NK-92 treated with Interleukin-12 subunit alpha and Interleukin-12 subunit beta, amount 100 ng/mL, for 24 hours (cell line): Measurements from ENCODE around the gene ACBD4.

ENCODE experiments used
- DNase-seq: peaks from one replicate; lab custom pipeline; 2025; lab: John Stamatoyannopoulos, UW

Gene ACBD4

DNA sequence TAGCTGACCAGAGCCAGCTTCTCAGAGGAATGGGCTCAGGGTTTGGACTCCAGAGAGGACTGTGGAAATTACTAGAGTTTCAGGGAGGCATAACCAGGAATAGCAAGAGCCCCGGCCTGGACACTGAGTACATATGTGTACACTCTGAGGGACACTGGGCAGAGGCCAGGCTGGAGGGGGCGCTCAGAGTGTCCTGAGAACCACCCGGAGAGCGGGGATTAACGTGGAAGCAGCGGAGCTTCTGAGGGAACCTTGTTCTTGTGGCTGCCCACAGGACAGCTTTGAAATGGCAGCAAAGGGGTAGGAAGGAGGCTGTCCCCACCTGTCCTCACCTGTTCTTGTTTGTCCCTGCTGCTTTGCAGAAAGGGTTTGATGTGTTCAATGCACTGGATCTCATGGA lies 31.0 kb upstream of the ACBD4 start:
- no peak for DNase-seq

DNA sequence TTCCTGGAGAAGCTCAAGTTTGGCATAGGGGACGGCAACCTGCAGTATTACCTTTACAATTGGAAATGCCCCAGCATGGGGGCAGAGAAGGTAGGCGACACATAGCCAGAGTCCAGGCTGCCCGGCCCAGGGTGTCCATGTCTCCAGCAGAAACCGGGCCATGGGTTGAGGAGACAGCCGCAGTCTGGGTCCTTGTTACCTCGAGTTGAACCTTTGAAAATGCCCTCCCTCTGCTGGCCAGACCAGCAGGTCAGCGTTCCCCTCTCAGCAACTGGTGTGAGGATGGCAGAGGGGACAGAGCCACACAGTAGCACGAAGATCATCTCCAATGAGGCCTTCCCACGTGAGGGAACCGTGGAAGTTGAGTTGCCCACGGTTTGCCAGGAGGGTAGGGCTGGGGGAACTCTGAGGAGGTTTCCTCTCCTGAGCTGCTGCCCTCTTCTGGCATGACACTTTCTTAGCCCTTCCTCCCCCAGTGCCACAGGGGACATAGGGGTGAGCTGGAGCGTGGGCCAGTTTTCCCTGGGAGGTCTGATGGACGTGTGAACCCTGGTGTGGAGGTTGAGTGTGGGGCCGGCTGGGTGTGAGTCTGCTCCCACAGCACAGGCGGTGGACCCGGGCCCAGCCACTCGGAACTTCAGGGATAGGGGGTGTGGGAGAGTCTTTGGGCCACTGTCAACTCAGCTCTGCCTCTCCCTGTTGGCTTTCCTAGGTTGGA lies 30.4 kb upstream of the ACBD4 start:
- DNase-seq, result no peak

DNA sequence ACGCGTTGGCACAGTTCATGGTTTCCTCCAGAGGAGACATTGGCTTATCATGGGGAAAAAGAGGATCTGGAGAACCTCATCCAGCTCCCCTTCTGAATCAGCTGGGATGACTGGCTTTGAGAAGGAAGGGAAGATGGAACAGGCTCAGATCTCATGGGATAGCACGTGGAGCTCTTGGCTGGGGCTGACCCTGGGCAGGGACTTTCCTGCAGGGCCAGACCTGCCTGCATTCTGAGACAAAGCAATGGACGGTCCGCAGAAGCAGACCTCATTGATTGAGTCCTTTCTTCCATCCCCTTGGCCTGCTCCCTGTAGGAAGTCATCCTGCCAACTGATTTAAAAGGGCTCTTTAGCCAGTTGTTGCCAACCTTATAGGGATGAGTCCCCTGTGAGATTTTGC lies 29.4 kb upstream of the ACBD4 start:
- DNase-seq, result no peak

DNA sequence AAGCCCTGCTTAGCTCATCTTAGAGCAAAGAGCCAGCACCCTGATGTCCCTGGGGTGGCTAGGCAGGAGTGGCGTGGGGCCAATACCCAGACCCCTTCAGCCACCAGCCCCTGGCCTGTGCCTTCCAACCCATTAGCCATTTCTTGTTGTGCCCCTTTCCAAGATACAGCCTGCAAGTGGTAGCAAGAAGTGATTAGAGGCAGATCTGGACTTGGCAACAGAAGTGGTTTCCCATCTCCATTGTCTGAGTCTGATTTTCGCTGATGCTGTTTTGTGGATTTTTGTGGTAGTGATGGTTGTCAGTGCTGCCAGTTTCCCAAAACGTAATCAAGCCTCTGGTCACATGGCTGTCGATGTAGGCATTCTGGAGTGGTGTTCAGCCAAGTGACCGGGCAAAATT lies 28.9 kb upstream of the ACBD4 start:
- no peak for DNase-seq

DNA sequence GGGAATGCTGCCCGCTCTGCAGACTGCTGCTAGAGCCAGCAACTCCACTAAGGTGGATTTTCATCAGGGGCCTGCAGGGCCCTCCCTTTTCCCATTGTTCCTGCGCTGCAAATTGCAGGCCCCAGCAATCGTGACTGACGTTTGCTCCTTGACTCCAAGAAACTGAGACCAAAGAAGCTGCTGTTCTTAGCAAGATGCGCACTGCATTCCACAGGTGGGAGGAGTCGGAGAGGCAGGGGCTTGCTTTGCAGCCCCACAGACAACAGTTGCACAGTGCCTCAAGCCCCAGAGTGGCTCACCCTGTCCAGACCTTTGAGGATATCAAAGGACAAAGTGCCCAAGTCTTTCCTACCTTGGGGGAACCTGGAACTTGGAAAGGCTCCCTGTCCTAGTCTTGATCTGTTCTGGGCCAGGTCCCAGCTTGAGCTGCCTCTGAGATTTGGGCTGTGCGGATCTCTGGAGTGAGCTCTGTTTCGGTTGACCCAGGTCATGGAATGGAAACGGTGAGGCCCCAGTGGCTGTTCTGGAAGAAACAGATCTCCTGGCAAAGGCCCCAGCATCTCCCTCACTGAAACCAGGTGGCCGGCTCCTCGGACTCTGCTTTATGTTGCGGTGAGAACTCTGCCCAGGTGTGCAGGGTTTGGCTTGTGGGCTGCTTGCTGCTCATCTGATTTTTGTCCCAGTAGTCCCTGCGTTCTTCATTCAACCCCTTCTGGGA lies 28.0 kb upstream of the ACBD4 start:
- no peak for DNase-seq

DNA sequence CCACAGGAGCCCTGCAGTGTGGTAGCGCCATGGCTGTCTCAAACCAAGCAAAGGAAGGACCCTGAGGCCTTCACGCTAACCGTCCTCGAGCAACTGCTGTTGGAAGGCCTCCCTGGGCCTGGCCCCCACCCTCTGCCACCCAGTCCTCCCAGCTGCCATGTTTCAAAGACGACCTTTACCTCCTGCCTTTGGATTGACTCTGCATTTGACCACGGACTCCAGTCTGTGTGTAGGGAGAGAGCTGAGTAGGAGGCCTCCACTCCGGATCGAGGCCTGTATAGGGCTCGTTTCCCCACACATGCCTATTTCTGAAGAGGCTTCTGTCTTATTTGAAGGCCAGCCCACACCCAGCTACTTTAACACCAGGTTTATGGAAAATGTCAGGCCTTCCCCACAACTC lies 27.4 kb upstream of the ACBD4 start:
- no peak for DNase-seq

DNA sequence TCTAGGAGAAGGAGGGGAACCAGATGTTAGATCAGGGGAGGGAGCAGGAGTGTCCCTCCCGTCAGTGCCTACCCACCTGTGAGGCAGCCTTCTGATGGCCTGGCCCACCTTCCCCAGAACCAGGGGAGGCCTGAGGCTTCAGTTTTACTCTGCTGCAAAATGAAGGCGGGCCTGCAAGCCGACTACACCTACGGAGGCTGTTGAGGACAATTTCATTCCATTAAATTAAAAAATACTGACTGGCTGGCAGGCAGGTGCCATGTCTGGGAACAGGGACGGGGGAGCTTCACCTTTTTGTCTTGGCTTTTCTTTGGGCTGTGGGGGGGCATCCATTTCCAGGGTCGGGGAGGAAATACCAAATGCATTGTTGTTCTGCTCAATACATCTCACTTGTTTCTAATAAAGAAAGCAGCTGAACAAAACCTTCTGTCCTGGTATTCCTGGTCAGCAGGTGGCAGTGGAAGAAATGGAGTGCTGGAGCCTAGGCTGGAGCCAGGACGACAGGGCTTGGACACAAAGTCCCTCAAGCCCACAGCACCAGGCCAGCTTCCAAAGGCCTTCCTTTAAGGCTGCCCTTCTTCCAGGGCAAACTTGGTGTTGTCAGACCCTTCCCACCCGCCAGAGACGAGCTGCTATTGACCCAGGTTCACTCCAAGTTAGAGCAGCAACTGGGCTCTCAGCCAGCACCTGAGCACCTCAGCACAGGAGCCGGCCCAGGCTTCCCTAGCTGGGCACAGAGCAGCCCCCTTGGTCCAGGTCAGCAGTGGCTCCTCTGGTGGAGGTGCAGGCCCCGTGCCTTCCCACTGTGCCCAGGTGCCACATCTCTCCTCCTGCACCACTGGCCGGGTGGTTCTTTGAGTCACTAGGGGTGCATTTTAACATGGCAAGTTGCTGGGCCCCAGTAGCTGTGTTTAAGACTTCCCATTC lies 26.6 kb upstream of the ACBD4 start:
- DNase-seq, result no peak

DNA sequence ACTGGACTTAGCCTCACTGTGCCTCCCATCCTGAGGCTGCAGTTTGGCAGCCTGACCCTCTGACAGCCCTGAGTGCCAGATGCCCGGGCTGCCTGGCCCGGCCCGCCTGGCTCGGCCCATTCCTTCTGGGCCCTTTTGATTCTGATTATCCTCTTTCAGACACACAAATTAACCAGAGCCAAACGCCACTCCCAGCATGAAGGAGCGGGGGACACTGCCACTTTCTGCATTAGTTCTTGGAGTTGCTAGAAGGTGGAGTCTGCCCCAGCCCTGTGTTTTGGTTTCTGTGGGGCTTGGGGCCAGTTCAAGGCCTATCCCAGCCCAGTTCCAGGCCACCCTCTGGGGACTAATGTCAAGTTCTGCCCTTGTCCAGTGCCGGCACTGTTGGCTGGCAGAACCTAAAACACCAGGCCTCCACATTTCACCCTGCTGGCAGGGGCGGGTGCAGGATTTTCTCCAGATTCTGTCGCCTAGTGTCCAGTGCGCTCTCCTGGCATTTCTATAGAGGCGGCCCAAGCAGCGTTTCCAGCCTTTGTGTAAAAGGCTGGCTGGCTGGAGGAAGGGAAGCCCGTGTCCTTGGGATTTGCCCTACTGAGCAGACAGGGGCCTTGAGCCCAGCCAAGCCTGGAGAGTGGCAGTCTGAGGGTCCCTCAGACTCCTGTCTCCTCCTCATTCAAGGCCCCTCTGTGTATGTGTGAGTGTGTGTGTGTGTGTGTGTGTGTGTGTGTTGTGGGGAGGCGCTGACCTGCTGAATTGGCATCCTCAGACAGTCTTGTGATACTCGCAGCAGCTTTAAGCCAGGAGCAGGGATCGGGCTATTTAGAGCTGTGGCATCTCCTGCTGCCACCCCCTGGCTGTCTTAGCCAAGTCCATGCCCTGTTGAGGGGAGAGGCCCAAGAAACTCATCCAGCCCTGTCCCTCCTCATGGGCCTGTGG lies 24.5 kb upstream of the ACBD4 start:
- no peak for DNase-seq

DNA sequence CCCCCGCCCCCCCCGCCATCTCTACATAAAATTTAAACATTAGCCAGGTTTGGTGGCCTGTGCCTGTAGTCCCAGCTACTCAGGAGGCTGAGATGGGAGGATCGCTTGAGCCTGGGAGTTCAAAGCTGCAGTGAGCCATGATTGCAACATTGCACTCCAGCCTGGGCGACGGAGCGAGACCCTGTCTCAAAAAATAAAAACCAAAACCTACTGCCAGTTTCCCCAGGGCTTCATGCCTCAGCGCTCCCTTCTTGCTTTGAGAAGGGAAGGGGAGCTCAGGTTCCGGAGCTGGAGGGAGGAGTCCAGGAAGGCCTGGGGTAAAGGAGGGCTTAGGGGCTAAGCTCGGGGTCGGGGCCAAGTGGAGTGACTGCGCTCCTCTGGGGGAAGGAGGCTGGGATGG lies 23.6 kb upstream of the ACBD4 start:
- DNase-seq, result no peak

DNA sequence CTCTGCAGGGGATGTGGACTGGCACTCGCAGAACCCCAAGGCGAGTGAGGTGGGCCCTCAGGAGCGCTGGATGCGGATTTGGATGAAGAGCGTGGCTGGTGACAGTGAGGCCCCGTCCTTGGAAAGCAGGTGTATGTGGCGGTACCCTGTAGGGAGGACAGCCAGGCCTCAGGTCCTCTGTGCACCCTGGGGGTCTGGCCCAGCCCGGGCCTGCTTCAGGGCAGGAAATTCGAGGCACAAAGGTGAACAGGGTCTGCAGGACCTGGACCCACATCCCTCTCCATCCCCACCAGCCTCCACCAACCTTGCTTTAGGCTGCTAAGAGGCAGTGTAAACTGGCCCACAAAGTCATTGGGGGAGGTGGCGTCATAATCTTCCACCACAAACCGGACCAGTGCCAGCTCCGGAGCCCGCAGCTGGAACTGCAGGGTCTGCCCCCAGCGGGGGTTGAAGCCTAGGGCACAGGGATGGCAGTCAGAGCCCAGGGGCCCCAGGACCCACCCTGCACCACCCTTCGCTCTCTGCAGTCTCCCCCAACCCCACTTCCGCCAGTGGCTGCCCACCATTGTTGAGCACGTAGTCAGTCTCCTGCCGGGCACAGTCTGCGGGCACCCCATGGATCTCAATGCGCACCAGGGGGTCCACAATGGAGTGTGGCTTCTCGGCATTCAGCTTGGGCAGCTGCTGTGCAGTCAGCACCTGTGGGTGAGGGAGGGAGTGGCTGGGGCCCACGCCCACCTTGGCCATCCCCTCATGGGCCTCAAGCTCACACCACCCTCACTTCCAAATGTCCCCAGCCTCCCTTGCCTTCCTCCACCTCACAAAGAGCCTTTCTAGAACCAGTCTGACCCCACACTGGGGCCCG lies 22.7 kb upstream of the ACBD4 start:
- no peak for DNase-seq

DNA sequence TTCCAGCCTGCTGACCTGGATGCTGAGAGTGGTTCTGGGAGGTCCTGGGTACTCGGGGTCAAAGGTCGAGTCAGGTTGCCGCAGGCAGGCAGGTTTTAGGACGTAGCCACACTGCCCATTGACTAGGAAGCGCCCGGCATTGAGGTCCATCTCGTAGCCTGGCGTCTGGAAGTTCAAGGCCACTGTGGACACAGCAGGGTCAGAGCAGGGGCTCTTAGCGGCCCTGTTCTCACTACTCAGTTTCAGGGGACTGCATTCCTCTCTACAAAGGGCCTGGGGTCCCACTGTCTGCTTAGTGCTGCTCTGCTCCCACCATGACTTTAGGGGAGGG lies 22.1 kb upstream of the ACBD4 start:
- no peak for DNase-seq

DNA sequence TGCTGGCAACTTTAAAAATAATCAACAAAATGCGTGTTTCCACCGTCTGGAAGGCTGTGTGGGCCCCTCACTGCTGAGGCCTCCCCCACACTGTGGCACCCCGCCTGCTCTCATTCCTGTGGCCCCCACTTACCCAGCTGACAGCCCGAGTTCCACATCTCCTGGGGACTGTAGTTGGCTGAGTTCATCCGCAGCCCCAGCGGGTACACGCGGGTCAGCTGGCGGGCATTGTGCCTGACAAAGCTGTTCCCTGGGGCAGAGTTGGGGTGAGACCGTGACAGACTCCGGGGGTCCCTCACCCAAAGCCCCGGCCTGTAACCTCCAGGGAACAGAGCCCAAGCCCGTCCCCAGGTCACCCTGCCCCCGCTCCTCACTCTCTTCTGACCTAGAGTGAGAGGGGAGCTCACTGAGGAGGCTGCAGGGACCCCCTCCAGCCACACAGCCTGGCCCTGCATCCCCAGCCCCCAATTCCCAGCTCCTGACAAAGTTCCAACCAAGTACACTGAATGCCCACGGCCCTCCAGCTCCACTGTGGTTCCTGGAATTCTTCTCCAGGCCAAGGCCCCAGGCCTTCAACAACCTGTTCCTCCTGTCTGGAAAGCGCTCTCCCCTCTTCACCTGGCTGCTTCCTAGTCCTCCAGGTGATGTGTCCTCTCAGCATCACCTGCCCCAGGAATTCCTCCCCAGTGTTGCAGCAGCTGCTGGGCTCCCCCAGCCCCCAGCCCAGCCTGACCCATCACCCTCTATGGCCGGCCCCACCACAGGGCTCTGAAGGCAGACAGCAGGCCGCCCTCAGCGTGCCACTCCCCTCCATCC lies 21.2 kb upstream of the ACBD4 start:
- no peak for DNase-seq

DNA sequence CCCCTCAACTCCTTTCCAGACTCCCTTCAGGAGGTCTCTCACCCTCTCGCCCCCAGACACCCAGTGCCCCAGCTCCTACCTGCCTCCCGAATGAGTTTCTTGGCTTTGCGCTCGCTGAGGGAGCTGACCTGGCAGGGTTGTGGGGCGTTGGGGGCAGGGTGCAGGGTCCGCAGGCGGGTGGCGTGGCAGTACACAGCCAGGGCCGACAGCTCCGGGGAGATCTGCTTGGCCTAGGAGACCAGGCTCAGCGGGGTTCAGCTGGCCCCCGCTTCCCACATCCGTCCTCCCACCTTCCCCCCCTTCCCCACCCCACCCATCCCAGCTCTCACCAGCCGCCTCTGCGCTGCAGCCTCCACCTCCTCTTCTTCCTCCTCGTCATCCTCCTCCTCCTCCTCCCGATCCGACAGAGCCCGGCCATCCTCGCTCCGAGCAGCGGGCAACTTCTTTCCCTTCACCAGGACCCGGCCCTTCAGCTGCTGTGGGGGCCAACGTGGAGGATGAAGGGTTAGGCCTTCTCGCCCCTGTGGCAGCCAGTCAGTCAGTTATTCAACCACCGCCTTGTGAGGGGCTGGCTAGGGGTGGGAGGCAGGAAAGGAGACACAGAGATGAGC lies 20.4 kb upstream of the ACBD4 start:
- no peak for DNase-seq

DNA sequence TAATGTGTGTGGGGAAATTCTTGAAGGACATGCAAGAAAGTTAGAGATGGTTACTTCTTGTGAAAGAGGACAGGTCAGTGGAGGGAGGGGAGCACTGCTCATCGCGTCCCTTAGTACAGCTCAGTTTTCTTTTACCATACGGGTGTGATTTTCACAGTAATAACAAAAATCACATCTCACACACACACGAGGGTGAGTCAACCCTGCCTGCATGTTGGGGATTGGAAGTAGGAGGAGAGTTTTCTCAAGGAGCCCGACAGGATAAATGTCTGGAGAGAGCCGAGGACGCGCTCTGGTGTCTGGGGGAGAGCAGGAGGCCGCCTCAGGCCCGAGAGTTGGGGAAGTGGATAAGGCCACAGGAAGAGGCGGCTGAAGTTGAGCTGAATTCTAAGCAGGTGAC lies 19.6 kb upstream of the ACBD4 start:
- no peak for DNase-seq

DNA sequence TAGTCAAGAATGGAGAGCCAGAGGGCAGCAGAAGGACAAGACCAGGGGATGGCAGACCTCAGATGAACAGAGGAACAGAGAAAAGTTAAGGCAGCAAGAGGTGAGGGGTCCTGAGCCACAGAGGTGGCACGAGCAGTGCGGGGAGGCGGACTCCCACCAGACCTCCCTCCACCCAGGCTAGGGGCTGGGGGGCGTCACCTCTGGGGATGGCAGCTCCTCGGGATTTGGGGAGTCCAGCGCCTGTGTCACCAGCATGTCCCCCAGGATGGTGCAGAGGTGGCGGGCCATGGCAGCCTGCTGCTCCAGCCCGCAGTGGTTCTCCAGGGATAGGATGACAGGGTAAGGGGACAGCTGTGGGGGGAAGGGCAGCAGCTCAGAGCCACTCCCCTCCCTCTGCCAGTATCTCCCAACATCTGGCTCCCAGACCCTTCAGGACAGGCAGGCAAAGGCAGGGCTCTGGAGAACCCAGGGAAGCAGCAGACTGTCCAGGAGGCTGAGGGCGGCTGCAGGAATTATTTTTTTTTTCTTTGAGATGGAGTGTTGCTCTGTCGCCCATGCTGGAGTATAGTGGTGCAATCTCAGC lies 19.0 kb upstream of the ACBD4 start:
- DNase-seq, result no peak

DNA sequence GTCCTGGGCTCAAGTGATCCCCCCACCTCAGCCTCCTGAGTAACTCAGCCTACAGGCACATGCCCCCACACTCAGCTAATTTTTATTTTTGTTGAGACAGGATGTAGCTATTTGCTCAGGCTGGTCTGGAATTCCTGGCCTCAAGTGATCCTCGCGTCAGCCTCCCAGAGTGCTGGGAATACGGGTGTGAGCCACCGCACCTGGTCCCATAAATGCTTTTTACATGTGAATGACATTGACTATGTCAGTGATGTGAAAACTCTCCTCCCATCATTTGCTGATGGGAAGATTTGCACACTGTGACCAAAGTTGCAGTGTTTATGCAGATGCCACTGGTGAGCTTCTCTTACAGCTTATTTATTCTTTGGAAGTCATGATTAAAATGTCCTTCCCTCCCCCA lies 18.2 kb upstream of the ACBD4 start:
- DNase-seq, result no peak

DNA sequence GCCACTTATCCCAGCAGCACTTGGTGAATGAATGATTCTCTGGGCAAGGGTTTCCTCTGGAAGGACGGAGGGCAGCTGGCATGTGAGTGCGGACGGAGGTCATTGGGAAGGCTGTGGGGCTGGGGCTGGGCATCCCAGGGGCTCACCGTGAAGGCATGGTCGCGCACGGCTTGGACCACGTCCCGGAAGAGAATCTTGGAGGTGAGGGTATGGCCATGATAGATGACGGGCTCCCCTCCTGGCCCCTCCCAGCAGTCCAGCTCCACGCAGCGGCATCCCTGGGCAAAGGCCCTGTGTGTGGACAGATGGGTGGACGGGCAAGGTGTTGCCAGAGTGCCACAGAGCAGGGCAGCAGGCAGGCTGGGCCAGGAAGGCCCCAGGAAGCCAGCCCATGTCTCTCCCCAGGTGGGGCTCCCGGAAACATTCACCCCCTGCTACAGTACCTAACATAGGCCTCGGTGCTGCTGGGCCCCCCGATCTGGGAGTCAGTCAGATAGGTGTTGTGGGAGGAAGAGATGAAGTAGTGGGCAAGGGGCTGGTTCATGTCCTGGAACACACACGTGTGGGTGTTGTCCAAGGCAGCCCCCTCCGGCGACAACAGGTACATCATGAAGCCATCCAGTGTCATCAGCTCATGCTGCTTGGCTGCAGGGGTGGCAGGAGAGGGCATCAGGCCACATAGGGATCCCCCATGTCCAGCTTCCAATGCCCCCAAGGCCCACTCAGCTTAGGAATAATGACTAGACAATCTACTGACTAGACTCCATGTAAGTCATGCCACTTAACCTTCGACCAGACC lies 17.4 kb upstream of the ACBD4 start:
- DNase-seq, result no peak

DNA sequence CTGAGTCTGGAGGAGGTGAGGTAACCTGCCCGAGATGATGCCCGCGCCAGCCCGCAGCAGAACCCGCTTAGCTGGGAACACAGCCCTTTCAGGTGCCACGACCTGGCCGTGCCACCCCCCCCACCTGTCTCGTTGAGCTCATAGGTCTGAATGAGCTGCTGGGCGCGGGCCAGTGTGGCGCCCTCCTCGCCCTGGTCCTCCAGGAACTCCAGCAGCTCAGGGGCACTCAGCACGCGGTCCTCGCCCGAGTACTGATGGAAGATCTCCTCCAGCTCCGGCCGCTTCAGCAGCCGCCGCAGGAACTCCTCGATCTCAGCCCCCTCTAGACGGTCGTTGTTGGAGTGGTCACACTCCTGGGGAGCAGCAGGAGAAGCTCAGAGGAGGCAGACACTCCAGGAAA lies 16.8 kb upstream of the ACBD4 start:
- no peak for DNase-seq
